GM12878 (cell line): Measurements from ENCODE around the gene ATP13A5. TPM values are rescaled to one million over a fixed set of nuclear protein-coding genes. Genes with fewer than 3 reads are reported as not detected.

Experiments
- ATAC-seq: fragments of 200-7000 bp; cut with Tn5 transposase; 3 replicates; pipeline ENCODE4 v1.9.1; 2020; ENCODE audit warnings: mild to moderate bottlenecking, moderate library complexity
- BruUV-seq: library from RNA; stranded (reverse); fragments of 400-500 nt; replicated peaks from 2 replicates; lab custom pipeline; 2021; lab: Mats Ljungman, UMichigan
- CTCF ChIA-PET: fragments of 300-600 bp; sonication (Branson Sonifier 250); formaldehyde crosslinking; extraction: SDS; loops from one replicate; lab custom pipeline; 2021; ENCODE audit warnings: inconsistent platforms; lab: Yijun Ruan, JAX
- POLR2A ChIA-PET: fragments of 350-600 bp; formaldehyde crosslinking; extraction: SDS; loops from one replicate; lab custom pipeline; 2021; ENCODE audit warnings: inconsistent platforms; lab: Charles Lee
- RAD21 ChIA-PET: fragments of 300-600 bp; sonication (Branson Sonifier 250); formaldehyde crosslinking; loops from one replicate; lab custom pipeline; 2023; ENCODE audit warnings: antibody characterized with exemption; ENCODE audit not compliant: unreplicated experiment; lab: Charles Lee
- SMC1A ChIA-PET: fragments of 300-600 bp; sonication (Branson Sonifier 250); formaldehyde crosslinking; loops from one replicate; lab custom pipeline; 2023; ENCODE audit not compliant: unreplicated experiment, uncharacterized antibody; lab: Charles Lee
- DNase-seq: peaks from one replicate; pipeline ENCODE4 v3.0.0-alpha.2; 2011; ENCODE audit warnings: low read depth, low spot score
- FAIRE-seq: peaks from 3 replicates; lab custom pipeline; 2011; peaks lifted over from hg19 to GRCh38; lab: Jason Lieb, UNC
- H2AFZ ChIP-seq: 2 replicates; pipeline ENCODE4 v1.6.0; 2011; ENCODE audit warnings: low read depth, low read length, control low read depth; ENCODE audit not compliant: control insufficient read depth
- H3K27ac ChIP-seq: 2 replicates; pipeline ENCODE4 v1.5.1; 2011; ENCODE audit warnings: control low read depth; ENCODE audit not compliant: control insufficient read depth, insufficient read depth
- H3K27me3 ChIP-seq, 2 experiments: replicated peaks in 1 of 2; 2 replicates each; pipeline versions ENCODE4 v1.6.0 to v1.6.1; 2011; ENCODE audit warnings: low read length in 1 of 2; ENCODE audit not compliant: control insufficient read depth in 2 of 2, insufficient read depth in 2 of 2
- H3K36me3 ChIP-seq, 2 experiments: 2 replicates each; pipeline ENCODE4 v1.5.1; 2011; ENCODE audit warnings: low read length in 1 of 2; ENCODE audit not compliant: control insufficient read depth in 2 of 2, insufficient read depth in 2 of 2
- H3K4me1 ChIP-seq: 2 replicates; pipeline ENCODE4 v1.6.1; 2011; ENCODE audit warnings: mild to moderate bottlenecking, low read length, moderate library complexity, mixed read lengths; ENCODE audit not compliant: control insufficient read depth, insufficient read depth
- H3K4me2 ChIP-seq: 2 replicates; pipeline ENCODE4 v1.6.0; 2011; ENCODE audit warnings: control low read depth; ENCODE audit not compliant: control insufficient read depth, insufficient read depth
- H3K4me3 ChIP-seq: fragments of 200-600 bp; sonication (generic); 2 replicates; pipeline ENCODE4 v1.5.1; 2016
- H3K79me2 ChIP-seq: 2 replicates; pipeline ENCODE4 v1.6.0; 2011; ENCODE audit warnings: low read length; ENCODE audit not compliant: control insufficient read depth, insufficient read depth
- H3K9ac ChIP-seq: 2 replicates; pipeline ENCODE4 v1.8.0; 2011; ENCODE audit warnings: low read length, control low read depth, mixed read lengths; ENCODE audit not compliant: control insufficient read depth, insufficient read depth
- H3K9me3 ChIP-seq: replicated peaks from 3 replicates; pipeline ENCODE4 v1.5.1; 2011; ENCODE audit warnings: mild to moderate bottlenecking, low read length; ENCODE audit not compliant: control insufficient read depth, insufficient read depth
- H4K20me1 ChIP-seq: 2 replicates; pipeline ENCODE4 v1.6.0; 2011; ENCODE audit not compliant: control insufficient read depth, insufficient read depth
- ETV6 ChIP-seq, 2 experiments: fragments of 450-650 bp in 1 of 2; IDR thresholded peaks in 1 of 2; conservative IDR thresholded peaks in 1 of 2; 2 replicates each; pipeline ENCODE4 v1.6.1; 2014; ENCODE audit warnings: antibody characterized with exemption in 1 of 2, borderline replicate concordance in 1 of 2, low read depth in 1 of 2, mild to moderate bottlenecking in 1 of 2, moderate library complexity in 1 of 2
- EZH2 ChIP-seq: IDR thresholded peaks from 2 replicates; pipeline ENCODE4 v1.6.1; 2012; ENCODE audit warnings: low read depth, mild to moderate bottlenecking, control low read depth, inconsistent platforms, low read length, borderline replicate concordance; ENCODE audit not compliant: control insufficient read depth
- FOXK2 ChIP-seq: fragments of 450-650 bp; IDR thresholded peaks from 2 replicates; pipeline ENCODE4 v1.6.1; 2017; ENCODE audit warnings: mild to moderate bottlenecking, moderate library complexity
- HDAC2 ChIP-seq: fragments of 200-600 bp; sonication (generic); IDR thresholded peaks from 2 replicates; pipeline ENCODE4 v1.6.1; 2017
- IRF3 ChIP-seq: fragments of 450-650 bp; IDR thresholded peaks from 2 replicates; pipeline ENCODE4 v1.6.1; 2014; ENCODE audit warnings: mild to moderate bottlenecking
- NKRF ChIP-seq: fragments of 450-650 bp; conservative IDR thresholded peaks from 2 replicates; pipeline ENCODE4 v1.6.1; 2017; ENCODE audit warnings: mild to moderate bottlenecking, moderate library complexity
- NR2C1 ChIP-seq: fragments of 450-650 bp; IDR thresholded peaks from 2 replicates; pipeline ENCODE4 v1.6.1; 2017; ENCODE audit warnings: antibody characterized with exemption, mild to moderate bottlenecking, moderate library complexity
- NR2C2 ChIP-seq: IDR thresholded peaks from 2 replicates; pipeline ENCODE4 v1.6.1; 2011; ENCODE audit warnings: borderline replicate concordance, low read depth; ENCODE audit not compliant: control insufficient read depth, insufficient read length
- PKNOX1 ChIP-seq: fragments of 450-650 bp; IDR thresholded peaks from 2 replicates; pipeline ENCODE4 v1.6.1; 2016; ENCODE audit warnings: mild to moderate bottlenecking
- SMC3 ChIP-seq: IDR thresholded peaks from 2 replicates; pipeline ENCODE4 v1.6.1; 2011; ENCODE audit warnings: low read length, improper control_type of control experiment, borderline replicate concordance
- TBL1XR1 ChIP-seq: IDR thresholded peaks from 2 replicates; pipeline ENCODE4 v1.6.1; 2012; ENCODE audit warnings: low read depth, low read length, improper control_type of control experiment
- whole genome bisulfite sequencing: methylation state at CpG from one replicate; pipeline ENCODE4 v1.1.6; 2016; ENCODE audit warnings: low lambda C conversion rate; ENCODE audit not compliant: insufficient replicate concordance, insufficient coverage; ENCODE audit errors: missing lambda C conversion rate; 5-methylcytosine and 5-hydroxymethylcytosine counted together
- in situ Hi-C: fragments of 300-500 bp; cut with MboI; formaldehyde crosslinking; loops from 9 replicates; pipeline ENCODE4 v1.14.3; 2018; ENCODE audit warnings: mixed read lengths
- intact Hi-C: fragments of 100-400 bp; cut with micrococcal nuclease; formaldehyde crosslinking; loops from one replicate; pipeline ENCODE4 v1.14.2; 2022; ENCODE audit not compliant: unreplicated experiment
- polyA plus RNA-seq, 11 experiments: library from polyadenylated mRNA; depleted of rRNA in 4 of 11; unstranded in 6 of 11; stranded (reverse) in 5 of 11; fragments of >200 nt; fragmentation: Nextera tagmentation in 4 of 11; fragmentation: Illumina TruSeq in 1 of 11; extraction: Ambion mirVana in 4 of 11; extraction: Trizol in 1 of 11; gene quantifications; 1 replicate in 1 of 11; 2 replicates in 10 of 11; pipeline versions ENCODE4 v1.2.1 to v1.2.3, GENCODE V29; 2011 to 2016; ENCODE audit warnings: inconsistent platforms in 2 of 11, missing spikeins in 2 of 11, low read depth in 1 of 11
- total RNA-seq, 4 experiments: library from RNA; depleted of rRNA in 3 of 4; stranded (reverse); fragments of >200 nt in 3 of 4; fragmentation: Illumina TruSeq in 1 of 4; extraction: Trizol in 1 of 4; gene quantifications; 2 replicates each; pipeline versions ENCODE4 v1.2.1 to v1.2.3, GENCODE V29; 2013 to 2021

ATP13A5 gene
- total and polyA plus RNA-seq, 10 of the 15 experiments (the other 5 are each of a cell fraction or from before 2014, with no cell fraction given) = not detected

GRCh38 chr3:193375614-193376013, 2.9 kb downstream of the ATP13A5 start:
- Histone ChIP-seq H3K27me3 (no peaks in the 10 kb centered on the region; a peak in 2 of 4 replicates), H3K36me3 (no peaks in the 10 kb centered on the region), H3K4me1 (no peaks in the 10 kb centered on the region), H3K9ac (no peak overlapping the region), H3K79me2 (no peaks in the 10 kb centered on the region), H3K4me2 (no peak overlapping the region), H3K9me3 (no peaks in the 10 kb centered on the region), H2AFZ (no peak overlapping the region), H4K20me1 (no peaks in the 10 kb centered on the region), H3K4me3 (no peak overlapping the region), H3K27ac (no peak overlapping the region)
- ChIA-PET SMC1A (no interaction called here), POLR2A (no interaction called here), CTCF (no interaction called here), RAD21 (no interaction called here)
- FAIRE-seq = no peak
- intact Hi-C loops = no loop called here
- no TSS peak for BruUV-seq
- DNase-seq = no peak
- in situ Hi-C loops = no loop called here
- no peak for TF ChIP-seq NR2C1
- TF ChIP-seq NKRF = no peak
- no peak for TF ChIP-seq PKNOX1
- no peak for TF ChIP-seq HDAC2
- no peak for TF ChIP-seq EZH2
- TF ChIP-seq NR2C2 = no peak
- no peak for TF ChIP-seq ETV6 (conservative IDR thresholded peaks at IDR 0.05 in 1 of 2, IDR thresholded peaks at IDR 0.05 in 1 of 2; ENCODE audit: borderline replicate concordance in 1 of 2, low read depth in 1 of 2)
- no peak for TF ChIP-seq FOXK2
- no peak for TF ChIP-seq SMC3
- TF ChIP-seq IRF3 = no peak
- no peak for TF ChIP-seq TBL1XR1
- no peak for ATAC-seq
- WGBS = 36% methylated on average over 8 of the region's 8 CpGs
